RWPE2 (cell line): ENCODE data around the gene CXADR.
"Not testable (repeated sequence)": the region's sequence is repeated elsewhere in the genome, so short reads cannot be mapped to it uniquely, and the experiment has no call there.

Experiments
- ATAC-seq: fragments of 200-7000 bp; cut with Tn5 transposase; 3 replicates; pipeline ENCODE4 v1.9.1; 2021; ENCODE audit warnings: low read depth
- DNase-seq: peaks from one replicate; pipeline ENCODE4 v3.0.0-alpha.2; 2020; ENCODE audit warnings: low spot score
- H3K27ac ChIP-seq: fragments of 450-650 bp; 2 replicates; pipeline ENCODE4 v1.5.1; 2017; ENCODE audit warnings: mild to moderate bottlenecking; ENCODE audit not compliant: poor library complexity, severe bottlenecking
- H3K27me3 ChIP-seq: fragments of 250-450 bp; sonication (Bioruptor Pico); 2 replicates; pipeline ENCODE4 v1.5.1; 2021; ENCODE audit warnings: mild to moderate bottlenecking, moderate library complexity; ENCODE audit not compliant: insufficient read depth, poor library complexity, severe bottlenecking
- H3K36me3 ChIP-seq: fragments of 250-450 bp; sonication (Bioruptor Pico); 2 replicates; pipeline ENCODE4 v1.5.1; 2020; ENCODE audit warnings: low read depth, mild to moderate bottlenecking, moderate library complexity
- H3K4me1 ChIP-seq: fragments of 250-450 bp; sonication (Bioruptor Pico); 2 replicates; pipeline ENCODE4 v1.5.1; 2021; ENCODE audit warnings: mild to moderate bottlenecking, moderate library complexity; ENCODE audit not compliant: insufficient read depth, poor library complexity, severe bottlenecking
- H3K4me3 ChIP-seq: fragments of 250-450 bp; sonication (Bioruptor Pico); 2 replicates; pipeline ENCODE4 v1.5.1; 2021; ENCODE audit warnings: mild to moderate bottlenecking, moderate library complexity; ENCODE audit not compliant: severe bottlenecking
- H3K9me3 ChIP-seq: fragments of 250-450 bp; sonication (Bioruptor Pico); 2 replicates; pipeline ENCODE4 v1.5.1; 2021; ENCODE audit warnings: mild to moderate bottlenecking, moderate library complexity; ENCODE audit not compliant: severe bottlenecking
- TF ChIP-seq, protein P1 (sequence below): fragments of 450-650 bp; IDR thresholded peaks from one replicate; pipeline ENCODE4 v1.5.1; 2017; ENCODE audit warnings: mild to moderate bottlenecking, moderate library complexity; ENCODE audit not compliant: poor library complexity, severe bottlenecking

CXADR gene

DNA sequence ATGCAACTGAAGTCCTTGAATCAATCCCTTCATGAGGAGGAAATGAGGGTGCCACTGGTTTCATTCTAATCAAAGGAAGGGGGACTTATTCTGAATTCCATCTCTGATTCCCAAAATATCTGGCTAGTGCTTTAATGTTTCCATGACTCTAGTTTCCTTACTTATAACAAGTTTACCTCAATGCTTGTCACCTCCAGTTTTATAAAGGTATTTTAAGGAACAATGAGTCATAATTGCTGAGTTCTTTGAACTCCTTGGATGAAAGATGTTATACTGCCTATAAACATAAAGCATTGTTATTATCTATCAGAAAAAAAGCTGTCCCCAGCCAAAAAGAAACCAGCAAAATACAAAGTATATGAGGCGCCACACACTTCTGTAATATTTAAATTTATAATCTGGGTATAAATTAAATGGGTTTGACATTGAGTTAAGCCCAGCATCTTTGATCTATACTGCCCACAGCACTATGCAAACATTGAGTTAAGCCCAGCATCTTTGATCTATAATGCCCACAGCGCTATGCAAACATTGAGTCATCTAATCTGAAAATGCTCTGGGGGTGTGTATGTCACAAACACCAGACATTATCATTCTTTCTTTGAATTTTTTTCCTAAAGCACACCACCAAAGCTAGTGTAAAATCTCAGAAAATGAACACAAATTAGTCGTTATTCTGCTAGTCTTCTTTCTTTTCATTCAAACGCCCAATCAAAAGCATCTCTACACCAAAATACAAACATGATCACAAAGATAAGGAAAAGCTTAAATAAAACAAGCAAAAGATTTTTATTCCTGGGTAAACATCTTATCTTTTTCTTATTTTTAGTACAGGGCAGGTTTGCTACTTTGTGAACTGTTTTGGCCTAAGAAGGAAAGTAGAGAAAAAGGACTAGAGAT lies 11.5 kb upstream of the CXADR start:
- Histone ChIP-seq H3K36me3 (no peaks in the 10 kb centered on the region), H3K4me3 (no peak overlapping the region), H3K4me1 (no peaks in the 10 kb centered on the region), H3K9me3 (no peaks in the 10 kb centered on the region), H3K27me3 (peaks cover 36% of the 10 kb centered on the region), H3K27ac (no peak overlapping the region)
- DNase-seq (no peak), ATAC-seq (peak; percentile 60; the same call in 1 of the 3 replicates)
- TF ChIP-seq, protein P1, sequence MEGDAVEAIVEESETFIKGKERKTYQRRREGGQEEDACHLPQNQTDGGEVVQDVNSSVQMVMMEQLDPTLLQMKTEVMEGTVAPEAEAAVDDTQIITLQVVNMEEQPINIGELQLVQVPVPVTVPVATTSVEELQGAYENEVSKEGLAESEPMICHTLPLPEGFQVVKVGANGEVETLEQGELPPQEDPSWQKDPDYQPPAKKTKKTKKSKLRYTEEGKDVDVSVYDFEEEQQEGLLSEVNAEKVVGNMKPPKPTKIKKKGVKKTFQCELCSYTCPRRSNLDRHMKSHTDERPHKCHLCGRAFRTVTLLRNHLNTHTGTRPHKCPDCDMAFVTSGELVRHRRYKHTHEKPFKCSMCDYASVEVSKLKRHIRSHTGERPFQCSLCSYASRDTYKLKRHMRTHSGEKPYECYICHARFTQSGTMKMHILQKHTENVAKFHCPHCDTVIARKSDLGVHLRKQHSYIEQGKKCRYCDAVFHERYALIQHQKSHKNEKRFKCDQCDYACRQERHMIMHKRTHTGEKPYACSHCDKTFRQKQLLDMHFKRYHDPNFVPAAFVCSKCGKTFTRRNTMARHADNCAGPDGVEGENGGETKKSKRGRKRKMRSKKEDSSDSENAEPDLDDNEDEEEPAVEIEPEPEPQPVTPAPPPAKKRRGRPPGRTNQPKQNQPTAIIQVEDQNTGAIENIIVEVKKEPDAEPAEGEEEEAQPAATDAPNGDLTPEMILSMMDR, result no peak

DNA sequence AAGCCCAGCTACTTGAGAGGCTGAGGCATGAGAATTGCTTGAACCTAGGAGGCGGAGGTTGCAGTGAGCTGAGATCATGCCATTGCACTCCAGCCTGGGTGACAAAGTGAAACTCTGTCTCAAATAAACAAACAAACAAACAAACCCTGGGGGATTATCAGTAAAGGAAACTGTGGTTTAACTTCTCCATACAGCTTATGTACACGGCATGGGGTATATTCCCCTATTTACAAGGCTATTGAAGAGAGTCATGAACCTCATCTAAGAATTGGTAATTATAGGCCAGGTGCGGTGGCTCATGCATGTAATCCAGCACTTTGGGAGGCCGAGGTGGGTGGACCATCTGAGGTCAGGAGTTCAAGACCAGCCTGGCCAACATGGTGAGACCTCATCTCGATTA lies 9.9 kb upstream of the CXADR start:
- H3K4me3 ChIP-seq, H3K27ac ChIP-seq, H3K36me3 ChIP-seq, H3K4me1 ChIP-seq, ATAC-seq, H3K9me3 ChIP-seq, DNase-seq: not testable (repeated sequence)
- H3K27me3 ChIP-seq, result peaks cover 25% of the 10 kb centered on the region

DNA sequence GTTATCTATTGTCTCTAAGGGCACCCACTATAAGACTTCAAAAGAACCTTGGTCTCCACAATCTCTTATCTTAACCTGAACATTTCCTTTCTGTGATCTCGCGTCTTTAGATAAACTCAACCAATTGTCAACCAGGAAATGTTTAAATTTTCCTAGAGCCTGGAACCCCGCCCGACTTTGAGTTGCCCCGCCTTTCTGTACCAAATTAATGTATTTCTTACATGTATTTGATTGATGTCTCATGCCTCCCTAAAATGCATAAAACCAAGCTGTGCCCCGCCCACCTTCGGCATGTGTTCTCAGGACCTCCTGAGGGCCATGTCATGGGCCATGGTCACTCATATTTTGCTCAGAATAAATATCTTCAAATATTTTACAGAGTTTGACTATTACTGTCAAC lies 5.9 kb upstream of the CXADR start:
- DNase-seq (no peak), ATAC-seq (no peak)
- Histone ChIP-seq H3K27ac (no peak overlapping the region), H3K9me3 (no peaks in the 10 kb centered on the region), H3K4me3 (no peak overlapping the region), H3K27me3 (no peaks in the 10 kb centered on the region), H3K4me1 (peaks cover 4% of the 10 kb centered on the region), H3K36me3 (no peaks in the 10 kb centered on the region)
- TF ChIP-seq, protein P1, result no peak

DNA sequence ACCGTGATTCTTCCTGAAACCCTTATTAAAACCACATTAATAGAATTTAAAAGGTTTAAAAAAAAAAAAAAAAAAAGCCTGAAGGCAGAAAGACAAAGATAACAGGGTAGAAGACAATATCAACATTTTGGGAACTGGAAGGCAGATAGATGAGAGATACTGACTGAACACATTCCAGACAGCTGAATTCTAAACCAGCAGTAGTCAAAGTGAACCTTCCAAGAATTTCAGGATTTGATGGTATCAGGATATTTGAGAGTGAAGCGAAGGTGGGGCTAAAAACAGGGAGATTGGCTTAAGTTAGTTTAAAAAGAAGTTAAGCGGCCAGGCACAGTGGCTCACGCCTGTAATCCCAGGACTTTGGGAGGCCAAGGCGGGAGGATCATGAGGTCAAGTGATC lies 5.3 kb upstream of the CXADR start:
- Histone ChIP-seq H3K9me3 (no peaks in the 10 kb centered on the region), H3K4me1 (peaks cover 7% of the 10 kb centered on the region), H3K36me3 (no peaks in the 10 kb centered on the region), H3K27me3 (no peaks in the 10 kb centered on the region), H3K27ac (no peak overlapping the region), H3K4me3 (no peak overlapping the region)
- TF ChIP-seq, protein P1, result no peak
- no peak for ATAC-seq
- DNase-seq, result no peak

DNA sequence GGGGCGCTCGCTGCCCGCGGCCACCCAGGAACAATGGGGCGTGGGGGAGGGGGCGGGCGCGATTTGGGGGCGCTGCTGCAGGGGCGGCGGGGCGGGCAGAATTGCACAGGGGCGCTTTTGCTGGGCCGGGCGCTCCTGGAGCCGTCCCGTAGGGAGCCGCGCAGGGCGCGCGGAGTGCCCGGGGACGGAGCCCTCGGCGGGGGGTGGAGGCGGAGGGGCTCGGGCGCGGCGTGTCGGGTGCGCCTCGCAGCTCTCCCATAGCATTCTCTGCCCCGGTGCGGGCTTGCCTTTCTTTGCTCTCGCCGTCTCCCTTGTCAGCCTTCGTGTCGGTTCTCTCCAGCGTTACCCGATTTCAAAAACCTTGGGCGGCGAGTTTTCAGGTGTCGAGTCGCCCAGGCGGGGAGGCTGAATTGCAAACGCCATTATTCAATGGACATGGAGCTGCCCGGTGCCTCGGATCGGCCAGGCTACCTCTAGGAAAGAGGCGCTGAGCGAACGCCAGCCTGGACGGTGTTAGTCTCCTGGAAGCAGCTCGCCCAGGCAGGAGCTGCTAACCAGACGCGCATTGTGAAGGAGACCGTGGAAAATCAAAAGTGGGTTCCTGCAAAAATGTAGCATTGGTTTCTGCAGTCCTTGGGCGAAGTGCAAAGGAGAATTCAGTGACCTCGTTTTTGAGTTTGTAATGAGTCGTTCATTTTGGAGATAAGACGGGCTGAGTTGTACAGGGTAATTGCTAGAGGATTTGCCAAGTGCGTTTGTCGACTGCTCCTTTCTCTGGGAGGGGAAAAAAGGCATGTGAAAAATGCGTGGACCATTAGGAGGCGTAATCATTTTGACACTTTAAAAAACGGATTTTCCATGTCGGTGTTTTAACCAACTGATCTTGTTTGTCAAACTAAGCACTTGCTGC lies 626 bp downstream of the CXADR start:
- Histone ChIP-seq H3K4me3 (peak overlapping the region; percentile 56), H3K27me3 (no peaks in the 10 kb centered on the region), H3K36me3 (no peaks in the 10 kb centered on the region), H3K4me1 (peaks cover 10% of the 10 kb centered on the region), H3K9me3 (no peaks in the 10 kb centered on the region), H3K27ac (peak overlapping the region; percentile 5)
- TF ChIP-seq, protein P1, result no peak
- ATAC-seq, result peak; percentile 56
- no peak for DNase-seq
